ENCODE data around the gene E2F1.
"Not testable (repeated sequence)": the region's sequence is repeated elsewhere in the genome, so short reads cannot be mapped to it uniquely, and the experiment has no call there.

The E2F1 gene

DNA sequence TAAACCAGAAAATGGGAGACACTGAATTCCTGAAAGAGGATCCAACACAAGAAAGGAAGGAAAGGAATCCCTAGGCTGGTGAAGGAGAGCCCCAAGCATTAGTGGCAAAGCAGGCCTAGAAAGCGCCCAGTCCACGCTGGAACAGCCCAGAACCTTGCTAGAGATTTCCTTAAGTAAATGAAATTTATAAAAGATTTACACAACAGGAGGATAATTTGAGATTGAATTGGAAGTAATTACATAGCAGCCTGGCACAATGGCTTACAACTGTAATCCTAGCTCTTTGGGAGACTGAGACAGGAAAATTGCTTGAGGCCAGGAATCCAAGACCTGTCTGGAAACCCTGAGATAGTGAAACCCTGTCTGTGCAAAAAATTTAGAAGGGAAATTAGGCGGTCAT lies 50.8 kb downstream of the E2F1 start:
- DNase-seq (no peak), ATAC-seq (ENCODE audit: insufficient read depth, low read depth) (no peak)
- Histone ChIP-seq H3K36me3 (ENCODE audit: insufficient read depth, low read length) (peaks cover 61% of the 10 kb centered on the region), H3K4me1 (ENCODE audit: insufficient read depth, low read length) (no peaks in the 10 kb centered on the region), H3K9me3 (ENCODE audit: insufficient read depth, low read length, severe bottlenecking) (no peaks in the 10 kb centered on the region), H2AFZ (ENCODE audit: low read depth, low read length) (no peak overlapping the region), H3K4me2 (ENCODE audit: insufficient read depth, low read length) (no peak overlapping the region), H4K20me1 (ENCODE audit: insufficient read depth, low read length) (no peaks in the 10 kb centered on the region), H3K27ac (ENCODE audit: low read length) (no peak overlapping the region), H3K27me3 (ENCODE audit: insufficient read depth, low read length, poor library complexity) (no peaks in the 10 kb centered on the region), H3K9ac (ENCODE audit: low read depth, low read length) (no peak overlapping the region), H3K79me2 (ENCODE audit: insufficient read depth, low read length) (no peaks in the 10 kb centered on the region), H3K4me3 (ENCODE audit: low read depth in 1 of 2, low read length in 2 of 2) (no peak overlapping the region)
- no peak for TF ChIP-seq EZH2 (IDR thresholded peaks at IDR 0.05; ENCODE audit: borderline replicate concordance, low read depth, low read length, severe bottlenecking)
- TF ChIP-seq, protein P1, sequence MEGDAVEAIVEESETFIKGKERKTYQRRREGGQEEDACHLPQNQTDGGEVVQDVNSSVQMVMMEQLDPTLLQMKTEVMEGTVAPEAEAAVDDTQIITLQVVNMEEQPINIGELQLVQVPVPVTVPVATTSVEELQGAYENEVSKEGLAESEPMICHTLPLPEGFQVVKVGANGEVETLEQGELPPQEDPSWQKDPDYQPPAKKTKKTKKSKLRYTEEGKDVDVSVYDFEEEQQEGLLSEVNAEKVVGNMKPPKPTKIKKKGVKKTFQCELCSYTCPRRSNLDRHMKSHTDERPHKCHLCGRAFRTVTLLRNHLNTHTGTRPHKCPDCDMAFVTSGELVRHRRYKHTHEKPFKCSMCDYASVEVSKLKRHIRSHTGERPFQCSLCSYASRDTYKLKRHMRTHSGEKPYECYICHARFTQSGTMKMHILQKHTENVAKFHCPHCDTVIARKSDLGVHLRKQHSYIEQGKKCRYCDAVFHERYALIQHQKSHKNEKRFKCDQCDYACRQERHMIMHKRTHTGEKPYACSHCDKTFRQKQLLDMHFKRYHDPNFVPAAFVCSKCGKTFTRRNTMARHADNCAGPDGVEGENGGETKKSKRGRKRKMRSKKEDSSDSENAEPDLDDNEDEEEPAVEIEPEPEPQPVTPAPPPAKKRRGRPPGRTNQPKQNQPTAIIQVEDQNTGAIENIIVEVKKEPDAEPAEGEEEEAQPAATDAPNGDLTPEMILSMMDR (IDR thresholded peaks at IDR 0.05; ENCODE audit: borderline replicate concordance, extremely low read depth, low read length, poor library complexity, severe bottlenecking) = no peak

DNA sequence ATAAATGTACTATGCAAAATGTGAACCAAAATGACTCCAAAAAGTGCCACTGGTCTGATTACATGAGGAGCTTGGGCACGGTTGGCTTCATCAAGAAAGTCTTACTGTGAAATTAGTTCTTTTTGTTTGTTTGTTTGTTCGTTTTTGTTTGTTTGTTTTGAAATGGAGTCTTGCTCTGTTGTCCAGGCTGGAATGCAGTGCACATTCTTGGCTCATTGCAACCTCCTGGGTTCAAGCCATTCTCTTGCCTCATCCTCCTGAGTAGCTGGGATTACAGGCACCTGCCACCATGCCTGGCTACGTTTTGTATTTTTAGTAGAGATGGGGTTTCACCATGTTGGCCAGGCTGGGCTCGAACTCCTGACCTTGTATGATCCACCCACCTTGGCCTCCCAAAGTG lies 54.3 kb downstream of the E2F1 start:
- not testable (repeated sequence) for H3K27me3 ChIP-seq (ENCODE audit: insufficient read depth, low read length, poor library complexity); H3K4me2 ChIP-seq (ENCODE audit: insufficient read depth, low read length); ATAC-seq (ENCODE audit: insufficient read depth, low read depth); H3K4me1 ChIP-seq (ENCODE audit: insufficient read depth, low read length); H2AFZ ChIP-seq (ENCODE audit: low read depth, low read length); H3K4me3 ChIP-seq (ENCODE audit: low read depth in 1 of 2, low read length in 2 of 2); H3K9me3 ChIP-seq (ENCODE audit: insufficient read depth, low read length, severe bottlenecking); H3K27ac ChIP-seq (ENCODE audit: low read length); DNase-seq; H4K20me1 ChIP-seq (ENCODE audit: insufficient read depth, low read length); H3K79me2 ChIP-seq (ENCODE audit: insufficient read depth, low read length); H3K9ac ChIP-seq (ENCODE audit: low read depth, low read length)
- peaks cover 65% of the 10 kb centered on the region for H3K36me3 ChIP-seq (ENCODE audit: insufficient read depth, low read length)

DNA sequence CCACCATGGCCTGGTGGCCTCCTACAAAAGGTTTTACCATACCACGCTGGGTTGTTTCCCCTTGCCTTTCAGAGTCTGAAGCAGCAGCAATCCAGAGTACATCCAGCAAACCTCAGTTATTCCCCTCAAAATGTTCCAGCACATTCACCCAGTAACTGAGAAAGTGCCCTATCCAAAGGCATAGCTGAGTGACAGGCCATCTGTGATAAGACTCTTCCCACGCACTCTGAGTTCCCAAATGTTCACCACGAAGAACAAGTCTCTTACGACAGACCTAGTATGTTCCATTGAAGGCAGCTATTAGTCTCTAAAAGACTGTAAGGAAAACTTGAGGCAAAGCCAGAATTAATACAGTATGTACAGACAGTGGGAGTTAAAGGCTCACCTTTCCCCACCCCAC lies 55.7 kb downstream of the E2F1 start:
- Histone ChIP-seq H3K9ac (ENCODE audit: low read depth, low read length) (no peak overlapping the region), H3K36me3 (ENCODE audit: insufficient read depth, low read length) (peaks cover 69% of the 10 kb centered on the region), H3K9me3 (ENCODE audit: insufficient read depth, low read length, severe bottlenecking) (no peaks in the 10 kb centered on the region), H3K4me3 (ENCODE audit: low read depth in 1 of 2, low read length in 2 of 2) (no peak overlapping the region), H3K27ac (ENCODE audit: low read length) (no peak overlapping the region), H2AFZ (ENCODE audit: low read depth, low read length) (no peak overlapping the region), H3K4me1 (ENCODE audit: insufficient read depth, low read length) (no peaks in the 10 kb centered on the region), H3K79me2 (ENCODE audit: insufficient read depth, low read length) (no peaks in the 10 kb centered on the region), H3K27me3 (ENCODE audit: insufficient read depth, low read length, poor library complexity) (no peaks in the 10 kb centered on the region), H4K20me1 (ENCODE audit: insufficient read depth, low read length) (no peaks in the 10 kb centered on the region), H3K4me2 (ENCODE audit: insufficient read depth, low read length) (no peak overlapping the region)
- ATAC-seq (ENCODE audit: insufficient read depth, low read depth) (no peak), DNase-seq (no peak)
- no peak for TF ChIP-seq EZH2 (IDR thresholded peaks at IDR 0.05; ENCODE audit: borderline replicate concordance, low read depth, low read length, severe bottlenecking)
- TF ChIP-seq, protein P1 (IDR thresholded peaks at IDR 0.05; ENCODE audit: borderline replicate concordance, extremely low read depth, low read length, poor library complexity, severe bottlenecking) = no peak

DNA sequence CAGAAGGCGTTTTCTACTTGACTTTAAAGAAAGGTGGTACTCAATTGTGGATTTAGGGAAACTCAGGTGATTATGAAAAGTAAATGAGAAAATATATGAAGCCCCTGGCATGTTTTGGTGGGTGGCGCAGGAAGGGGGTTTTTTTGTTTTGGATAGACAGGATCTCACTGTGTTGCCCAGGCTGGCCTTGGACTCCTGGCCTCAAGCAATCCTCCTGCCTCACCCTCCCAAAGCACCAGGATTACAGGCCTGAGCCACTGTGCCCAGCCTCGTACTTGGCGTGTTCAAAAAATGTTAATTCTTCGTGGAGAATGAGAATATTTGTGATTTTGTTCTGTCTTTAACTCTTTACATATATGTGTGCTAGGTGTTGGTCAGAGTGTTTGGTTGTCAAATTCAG lies 56.2 kb downstream of the E2F1 start:
- ATAC-seq (ENCODE audit: insufficient read depth, low read depth) (no peak), DNase-seq (no peak)
- H3K9ac ChIP-seq (ENCODE audit: low read depth, low read length) = no peak overlapping the region
- H3K9me3 ChIP-seq (ENCODE audit: insufficient read depth, low read length, severe bottlenecking) = no peaks in the 10 kb centered on the region
- no peak for TF ChIP-seq EZH2 (IDR thresholded peaks at IDR 0.05; ENCODE audit: borderline replicate concordance, low read depth, low read length, severe bottlenecking)
- TF ChIP-seq, protein P1 (IDR thresholded peaks at IDR 0.05; ENCODE audit: borderline replicate concordance, extremely low read depth, low read length, poor library complexity, severe bottlenecking) = no peak
- no peaks in the 10 kb centered on the region for H3K79me2 ChIP-seq (ENCODE audit: insufficient read depth, low read length)
- no peak overlapping the region for H2AFZ ChIP-seq (ENCODE audit: low read depth, low read length)
- H3K4me1 ChIP-seq (ENCODE audit: insufficient read depth, low read length) = no peaks in the 10 kb centered on the region
- no peak overlapping the region for H3K4me3 ChIP-seq (ENCODE audit: low read depth in 1 of 2, low read length in 2 of 2)
- H3K36me3 ChIP-seq (ENCODE audit: insufficient read depth, low read length) = peaks cover 70% of the 10 kb centered on the region
- no peaks in the 10 kb centered on the region for H4K20me1 ChIP-seq (ENCODE audit: insufficient read depth, low read length)
- H3K4me2 ChIP-seq (ENCODE audit: insufficient read depth, low read length) = no peak overlapping the region
- no peak overlapping the region for H3K27ac ChIP-seq (ENCODE audit: low read length)
- no peaks in the 10 kb centered on the region for H3K27me3 ChIP-seq (ENCODE audit: insufficient read depth, low read length, poor library complexity)

Data from DND-41 (cell line).